ENCODE results near the gene RP9. TPM values are rescaled to one million over a fixed set of nuclear protein-coding genes. Genes with fewer than 3 reads are reported as not detected.
A peak's percentile ranks its signal among the peaks of the same experiment; 100 is the strongest.

RP9 gene
- total and polyA plus RNA-seq, 9 of the 15 experiments (the other 6 are each of a cell fraction or from before 2014, with no cell fraction given): 10.7 to 44.8 (median 33.4) TPM

DNA sequence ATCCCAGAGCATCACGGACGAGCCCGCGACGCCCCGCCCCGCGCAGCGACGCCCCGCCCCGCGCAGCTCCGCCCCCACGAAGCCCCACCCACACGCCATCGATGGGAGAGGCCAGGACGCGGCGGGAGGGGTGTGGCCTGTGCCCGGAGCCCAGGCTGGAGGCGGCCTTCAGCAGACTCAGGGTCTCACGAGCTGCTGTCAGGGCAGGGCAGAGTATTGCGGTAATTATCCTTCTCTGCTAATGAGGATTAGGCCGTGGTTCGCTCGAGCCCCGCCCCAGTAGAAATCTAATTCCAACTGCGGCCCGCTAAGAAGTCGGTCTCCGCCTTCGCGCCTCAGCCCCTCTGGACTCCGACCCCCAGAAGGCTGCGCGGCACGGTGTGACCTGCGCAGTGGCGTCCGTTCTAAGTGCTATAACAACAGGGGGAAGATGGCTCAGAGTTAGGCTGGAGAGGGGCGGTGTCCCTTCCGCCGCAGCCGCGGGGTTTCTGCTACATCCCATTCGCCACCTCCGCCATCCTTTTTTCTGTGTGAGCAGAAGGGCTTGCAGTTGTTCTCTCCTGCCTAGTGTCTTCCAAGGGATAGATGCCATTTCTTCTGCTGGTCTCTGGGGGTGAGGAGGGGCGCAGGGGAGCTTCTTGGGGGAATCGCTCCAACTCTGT, 46.3 kb downstream of the RP9 start (continued):
- TF ChIP-seq, protein P1, sequence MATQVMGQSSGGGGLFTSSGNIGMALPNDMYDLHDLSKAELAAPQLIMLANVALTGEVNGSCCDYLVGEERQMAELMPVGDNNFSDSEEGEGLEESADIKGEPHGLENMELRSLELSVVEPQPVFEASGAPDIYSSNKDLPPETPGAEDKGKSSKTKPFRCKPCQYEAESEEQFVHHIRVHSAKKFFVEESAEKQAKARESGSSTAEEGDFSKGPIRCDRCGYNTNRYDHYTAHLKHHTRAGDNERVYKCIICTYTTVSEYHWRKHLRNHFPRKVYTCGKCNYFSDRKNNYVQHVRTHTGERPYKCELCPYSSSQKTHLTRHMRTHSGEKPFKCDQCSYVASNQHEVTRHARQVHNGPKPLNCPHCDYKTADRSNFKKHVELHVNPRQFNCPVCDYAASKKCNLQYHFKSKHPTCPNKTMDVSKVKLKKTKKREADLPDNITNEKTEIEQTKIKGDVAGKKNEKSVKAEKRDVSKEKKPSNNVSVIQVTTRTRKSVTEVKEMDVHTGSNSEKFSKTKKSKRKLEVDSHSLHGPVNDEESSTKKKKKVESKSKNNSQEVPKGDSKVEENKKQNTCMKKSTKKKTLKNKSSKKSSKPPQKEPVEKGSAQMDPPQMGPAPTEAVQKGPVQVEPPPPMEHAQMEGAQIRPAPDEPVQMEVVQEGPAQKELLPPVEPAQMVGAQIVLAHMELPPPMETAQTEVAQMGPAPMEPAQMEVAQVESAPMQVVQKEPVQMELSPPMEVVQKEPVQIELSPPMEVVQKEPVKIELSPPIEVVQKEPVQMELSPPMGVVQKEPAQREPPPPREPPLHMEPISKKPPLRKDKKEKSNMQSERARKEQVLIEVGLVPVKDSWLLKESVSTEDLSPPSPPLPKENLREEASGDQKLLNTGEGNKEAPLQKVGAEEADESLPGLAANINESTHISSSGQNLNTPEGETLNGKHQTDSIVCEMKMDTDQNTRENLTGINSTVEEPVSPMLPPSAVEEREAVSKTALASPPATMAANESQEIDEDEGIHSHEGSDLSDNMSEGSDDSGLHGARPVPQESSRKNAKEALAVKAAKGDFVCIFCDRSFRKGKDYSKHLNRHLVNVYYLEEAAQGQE (IDR thresholded peaks at IDR 0.05; ENCODE audit: borderline replicate concordance): no peak
- TF ChIP-seq, protein P1 (CRISPR knock-in tag; IDR thresholded peaks at IDR 0.05; ENCODE audit: low read depth): 0 out of 2 replicates have a peak, but pooled peaks have one; percentile 18
- TF ChIP-seq ASH1L (IDR thresholded peaks at IDR 0.05; ENCODE audit: borderline replicate concordance, low read depth, partially characterized antibody): no peak
- TF ChIP-seq ZNF165 (CRISPR knock-in tag; IDR thresholded peaks at IDR 0.05; ENCODE audit: borderline replicate concordance): no peak
- peak; percentile 85; the same call in 1 of the 2 replicates for TF ChIP-seq KLF13 (tag; IDR thresholded peaks at IDR 0.05; ENCODE audit: borderline replicate concordance, low read depth)
- TF ChIP-seq ZNF124 (CRISPR knock-in tag; IDR thresholded peaks at IDR 0.05): no peak
- no peak for TF ChIP-seq RBM14 (IDR thresholded peaks at IDR 0.05; ENCODE audit: borderline replicate concordance, insufficient read depth, low read depth, low read length)
- TF ChIP-seq ZFP36 (IDR thresholded peaks at IDR 0.05; ENCODE audit: low read depth, low read length, partially characterized antibody): no peak
- no peak for TF ChIP-seq CBX1 (IDR thresholded peaks at IDR 0.05; ENCODE audit: low read depth)
- no peak for TF ChIP-seq GTF2E2 (tag; IDR thresholded peaks at IDR 0.05)
- TF ChIP-seq, protein P2, sequence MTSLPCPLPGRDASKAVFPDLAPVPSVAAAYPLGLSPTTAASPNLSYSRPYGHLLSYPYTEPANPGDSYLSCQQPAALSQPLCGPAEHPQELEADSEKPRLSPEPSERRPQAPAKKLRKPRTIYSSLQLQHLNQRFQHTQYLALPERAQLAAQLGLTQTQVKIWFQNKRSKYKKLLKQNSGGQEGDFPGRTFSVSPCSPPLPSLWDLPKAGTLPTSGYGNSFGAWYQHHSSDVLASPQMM (CRISPR knock-in tag; IDR thresholded peaks at IDR 0.05): no peak
- TF ChIP-seq, protein P3, sequence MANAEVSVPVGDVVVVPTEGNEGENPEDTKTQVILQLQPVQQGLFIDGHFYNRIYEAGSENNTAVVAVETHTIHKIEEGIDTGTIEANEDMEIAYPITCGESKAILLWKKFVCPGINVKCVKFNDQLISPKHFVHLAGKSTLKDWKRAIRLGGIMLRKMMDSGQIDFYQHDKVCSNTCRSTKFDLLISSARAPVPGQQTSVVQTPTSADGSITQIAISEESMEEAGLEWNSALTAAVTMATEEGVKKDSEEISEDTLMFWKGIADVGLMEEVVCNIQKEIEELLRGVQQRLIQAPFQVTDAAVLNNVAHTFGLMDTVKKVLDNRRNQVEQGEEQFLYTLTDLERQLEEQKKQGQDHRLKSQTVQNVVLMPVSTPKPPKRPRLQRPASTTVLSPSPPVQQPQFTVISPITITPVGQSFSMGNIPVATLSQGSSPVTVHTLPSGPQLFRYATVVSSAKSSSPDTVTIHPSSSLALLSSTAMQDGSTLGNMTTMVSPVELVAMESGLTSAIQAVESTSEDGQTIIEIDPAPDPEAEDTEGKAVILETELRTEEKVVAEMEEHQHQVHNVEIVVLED (CRISPR knock-in tag; IDR thresholded peaks at IDR 0.05): peak; percentile 52; the same call in 1 of the 2 replicates
- TF ChIP-seq MAZ (CRISPR knock-in tag; conservative IDR thresholded peaks at IDR 0.05 in 1 of 2, IDR thresholded peaks at IDR 0.05 in 1 of 2): peak; percentile 43 to 59; a peak in 2 of 4 replicates
- no peak for TF ChIP-seq DPF2 (IDR thresholded peaks at IDR 0.05)
- no peak for TF ChIP-seq ZNF699 (CRISPR knock-in tag; IDR thresholded peaks at IDR 0.05; ENCODE audit: insufficient replicate concordance)
- no peak for TF ChIP-seq ZNF79 (CRISPR knock-in tag; IDR thresholded peaks at IDR 0.05; ENCODE audit: low read depth)
- peak; percentile 82 for TF ChIP-seq POLR2A (conservative IDR thresholded peaks at IDR 0.05)
- peak; percentile 46; the same call in 1 of the 2 replicates for TF ChIP-seq EP400 (IDR thresholded peaks at IDR 0.05)
